H9 (cell line): ENCODE data around the gene ADAM19. TPM values are rescaled to one million over a fixed set of nuclear protein-coding genes. Genes with fewer than 3 reads are reported as not detected.

Experiments
- DNase-seq: peaks from one replicate; pipeline ENCODE4 v3.0.0-alpha.2; 2017
- H2AFZ ChIP-seq: one replicate; pipeline ENCODE4 v1.6.1; 2013; ENCODE audit warnings: mild to moderate bottlenecking, low read length, control low read depth, moderate library complexity
- H2AK5ac ChIP-seq: 2 replicates; pipeline ENCODE4 v1.6.1; 2013; ENCODE audit warnings: low read length, control low read depth, mixed read lengths; ENCODE audit not compliant: insufficient read length
- H2BK120ac ChIP-seq: one replicate; pipeline ENCODE4 v1.6.1; 2013; ENCODE audit warnings: low read depth, mild to moderate bottlenecking, low read length, control low read depth, inconsistent platforms; ENCODE audit not compliant: poor library complexity, severe bottlenecking
- H2BK12ac ChIP-seq: 2 replicates; pipeline ENCODE4 v1.6.1; 2013; ENCODE audit warnings: low read length, control low read depth, mixed read lengths, low read depth; ENCODE audit not compliant: insufficient read length
- H2BK15ac ChIP-seq: 2 replicates; pipeline ENCODE4 v1.6.1; 2013; ENCODE audit warnings: low read depth, low read length, control low read depth
- H2BK20ac ChIP-seq: one replicate; pipeline ENCODE4 v1.6.1; 2013; ENCODE audit warnings: low read depth, mild to moderate bottlenecking, low read length, control low read depth, inconsistent platforms; ENCODE audit not compliant: poor library complexity, severe bottlenecking
- H2BK5ac ChIP-seq: 2 replicates; pipeline ENCODE4 v1.6.1; 2013; ENCODE audit warnings: low read length, control low read depth, mixed read lengths; ENCODE audit not compliant: insufficient read length
- H3K14ac ChIP-seq: 2 replicates; pipeline ENCODE4 v1.6.1; 2013; ENCODE audit warnings: low read length, control low read depth; ENCODE audit not compliant: insufficient read depth
- H3K18ac ChIP-seq: 2 replicates; pipeline ENCODE4 v1.6.1; 2013; ENCODE audit warnings: low read depth, mild to moderate bottlenecking, mixed read lengths, low read length, control low read depth; ENCODE audit not compliant: insufficient read length
- H3K23ac ChIP-seq: 2 replicates; pipeline ENCODE4 v1.6.1; 2013; ENCODE audit warnings: low read length, control low read depth, mixed read lengths, low read depth; ENCODE audit not compliant: insufficient read length
- H3K23me2 ChIP-seq: 2 replicates; pipeline ENCODE4 v1.6.1; 2013; ENCODE audit warnings: low read depth, mild to moderate bottlenecking, mixed read lengths, low read length, control low read depth; ENCODE audit not compliant: insufficient read length, poor library complexity, severe bottlenecking
- H3K27ac ChIP-seq: 2 replicates; pipeline ENCODE4 v1.5.1; 2013; ENCODE audit warnings: low read length, control low read depth, mixed read lengths, low read depth; ENCODE audit not compliant: insufficient read length
- H3K27me3 ChIP-seq: 2 replicates; pipeline ENCODE4 v1.6.1; 2013; ENCODE audit warnings: low read length, control low read depth, inconsistent platforms; ENCODE audit not compliant: insufficient read depth
- H3K4ac ChIP-seq: 2 replicates; pipeline ENCODE4 v1.6.1; 2013; ENCODE audit warnings: low read depth, mild to moderate bottlenecking, control low read depth, inconsistent platforms, low read length, moderate library complexity
- H3K4me1 ChIP-seq: 2 replicates; pipeline ENCODE4 v1.6.1; 2013; ENCODE audit warnings: low read length, control low read depth, inconsistent platforms; ENCODE audit not compliant: insufficient read depth
- H3K4me2 ChIP-seq: 2 replicates; pipeline ENCODE4 v1.6.1; 2013; ENCODE audit warnings: low read length, control low read depth, mixed read lengths; ENCODE audit not compliant: insufficient read length, insufficient read depth
- H3K56ac ChIP-seq: 2 replicates; pipeline ENCODE4 v1.6.1; 2013; ENCODE audit warnings: low read depth, mild to moderate bottlenecking, mixed read lengths, low read length, control low read depth; ENCODE audit not compliant: insufficient read length
- H3K79me1 ChIP-seq: 2 replicates; pipeline ENCODE4 v1.6.1; 2013; ENCODE audit warnings: low read depth, mild to moderate bottlenecking, moderate library complexity, low read length, control low read depth, inconsistent platforms; ENCODE audit not compliant: insufficient read depth, poor library complexity, severe bottlenecking
- H3K79me2 ChIP-seq: 2 replicates; pipeline ENCODE4 v1.6.1; 2013; ENCODE audit warnings: low read length, control low read depth, inconsistent platforms; ENCODE audit not compliant: insufficient read depth
- H3K9ac ChIP-seq: 2 replicates; pipeline ENCODE4 v1.6.1; 2013; ENCODE audit warnings: low read length, control low read depth, mixed read lengths; ENCODE audit not compliant: insufficient read length; ENCODE audit errors: extremely low read depth
- H3K9me3 ChIP-seq: one replicate; pipeline ENCODE4 v1.6.1; 2013; ENCODE audit warnings: low read depth, low read length, inconsistent platforms; ENCODE audit not compliant: control insufficient read depth
- H3T11ph ChIP-seq: one replicate; pipeline ENCODE4 v1.6.1; 2013; ENCODE audit warnings: mild to moderate bottlenecking, low read length, control low read depth, inconsistent platforms
- H4K20me1 ChIP-seq: one replicate; pipeline ENCODE4 v1.6.1; 2013; ENCODE audit not compliant: control insufficient read depth, insufficient read length, insufficient read depth
- H4K5ac ChIP-seq: 2 replicates; pipeline ENCODE4 v1.6.1; 2013; ENCODE audit warnings: low read depth, mild to moderate bottlenecking, mixed read lengths, low read length, control low read depth; ENCODE audit not compliant: insufficient read length
- H4K8ac ChIP-seq: replicated peaks from 2 replicates; pipeline ENCODE4 v1.6.1; 2013; ENCODE audit warnings: low read length, control low read depth, mixed read lengths, low read depth; ENCODE audit not compliant: insufficient read length
- H4K91ac ChIP-seq: 2 replicates; pipeline ENCODE4 v1.6.1; 2013; ENCODE audit warnings: low read depth, mild to moderate bottlenecking, moderate library complexity, mixed read lengths, low read length, control low read depth; ENCODE audit not compliant: insufficient read length
- H3K27ac Mint-ChIP-seq, 3 experiments: 2 replicates in 2 of 3; 3 replicates in 1 of 3; pipeline ENCODE4 v1.8.0; 2020 to 2021; ENCODE audit warnings: mixed read lengths in 3 of 3, mild to moderate bottlenecking in 1 of 3, moderate library complexity in 1 of 3
- H3K27me3 Mint-ChIP-seq: 2 replicates; pipeline ENCODE4 v1.8.0; 2021; ENCODE audit warnings: low read depth, mild to moderate bottlenecking, moderate library complexity, mixed read lengths
- H3K36me3 Mint-ChIP-seq, 3 experiments: 2 replicates in 2 of 3; 3 replicates in 1 of 3; pipeline ENCODE4 v1.8.0; 2020 to 2021; ENCODE audit warnings: low read depth in 3 of 3, mixed read lengths in 3 of 3; ENCODE audit not compliant: insufficient read depth in 1 of 3
- H3K4me1 Mint-ChIP-seq, 2 experiments: 2 replicates each; pipeline ENCODE4 v1.8.0; 2020; ENCODE audit warnings: mixed read lengths in 2 of 2
- H3K4me3 Mint-ChIP-seq, 2 experiments: 2 replicates in 1 of 2; 3 replicates in 1 of 2; pipeline ENCODE4 v1.8.0; 2020 to 2021; ENCODE audit warnings: mild to moderate bottlenecking in 2 of 2, mixed read lengths in 2 of 2, moderate library complexity in 1 of 2
- H3K9me3 Mint-ChIP-seq, 2 experiments: 2 replicates in 1 of 2; 3 replicates in 1 of 2; pipeline ENCODE4 v1.8.0; 2020; ENCODE audit warnings: mild to moderate bottlenecking in 2 of 2, mixed read lengths in 2 of 2, moderate library complexity in 1 of 2
- CTCF ChIP-seq: fragments of 200-600 bp; sonication (generic); conservative IDR thresholded peaks from 3 replicates; pipeline ENCODE4 v1.8.0; 2021; ENCODE audit warnings: antibody characterized with exemption, mild to moderate bottlenecking
- WGBS: extraction: QIAGEN DNeasy Blood & Tissue Kit; methylation state at CpG from one replicate; pipeline ENCODE4 v1.1.7; 2013; ENCODE audit warnings: missing lambda C conversion rate, low lambda C conversion rate, mixed read lengths; ENCODE audit not compliant: insufficient read length; ENCODE audit errors: extremely low coverage; 5-methylcytosine and 5-hydroxymethylcytosine counted together
- total RNA-seq: library from RNA; stranded (reverse); gene quantifications from 2 replicates; pipeline ENCODE4 v1.2.1, GENCODE V29; 2021

ADAM19 gene
- total RNA-seq, 1 experiment from 2014 or later = 9.9 TPM

GRCh38 chr5:157491471-157491995, 84.0 kb downstream of the ADAM19 start:
- Histone ChIP-seq H4K91ac (no peak overlapping the region), H3K14ac (no peak overlapping the region), H3K79me1 (no peaks in the 10 kb centered on the region), H4K20me1 (no peaks in the 10 kb centered on the region), H3K4me1 (no peaks in the 10 kb centered on the region), H2BK12ac (no peak overlapping the region), H3K4me2 (no peak overlapping the region), H3K23me2 (no peaks in the 10 kb centered on the region), H3T11ph (no peak overlapping the region), H3K27ac (no peak overlapping the region), H3K9ac (no peak overlapping the region), H2AFZ (no peak overlapping the region), H2BK15ac (no peak overlapping the region), H4K5ac (no peak overlapping the region), H2AK5ac (no peak overlapping the region), H3K18ac (no peak overlapping the region), H3K23ac (no peak overlapping the region), H3K56ac (no peak overlapping the region), H2BK120ac (no peak overlapping the region), H4K8ac (no peak overlapping the region), H3K4ac (no peak overlapping the region), H3K79me2 (no peaks in the 10 kb centered on the region), H2BK20ac (no peak overlapping the region), H2BK5ac (no peak overlapping the region), H3K27me3 (no peaks in the 10 kb centered on the region), H3K9me3 (no peaks in the 10 kb centered on the region)
- WGBS = no CpG with 5 or more reads among the region's 11 CpGs
- no peak overlapping the region for H3K4me3 Mint-ChIP-seq
- peaks cover 0 to 17% (median 9%) of the 10 kb centered on the region in 3 experiments; a peak in 4 of 7 replicates for H3K36me3 Mint-ChIP-seq
- no peaks in the 10 kb centered on the region for H3K4me1 Mint-ChIP-seq
- no peaks in the 10 kb centered on the region for H3K9me3 Mint-ChIP-seq
- no peak for DNase-seq
- H3K27ac Mint-ChIP-seq = peak overlapping the region in 1 of 3 experiments; percentile 84; a peak in 1 of 7 replicates
- no peak for TF ChIP-seq CTCF
- H3K27me3 Mint-ChIP-seq = no peaks in the 10 kb centered on the region
